Measurements from ENCODE around the gene PRKCA. TPM values are rescaled to one million over a fixed set of nuclear protein-coding genes. Genes with fewer than 3 reads are reported as not detected.
A peak's percentile ranks its signal among the peaks of the same experiment; 100 is the strongest.
"Not testable (repeated sequence)": the region's sequence is repeated elsewhere in the genome, so short reads cannot be mapped to it uniquely, and the experiment has no call there.

The PRKCA gene
- total RNA-seq, 4 donors from 2014 or later, result 55.8 to 90.7 (median 66.7) TPM

DNA sequence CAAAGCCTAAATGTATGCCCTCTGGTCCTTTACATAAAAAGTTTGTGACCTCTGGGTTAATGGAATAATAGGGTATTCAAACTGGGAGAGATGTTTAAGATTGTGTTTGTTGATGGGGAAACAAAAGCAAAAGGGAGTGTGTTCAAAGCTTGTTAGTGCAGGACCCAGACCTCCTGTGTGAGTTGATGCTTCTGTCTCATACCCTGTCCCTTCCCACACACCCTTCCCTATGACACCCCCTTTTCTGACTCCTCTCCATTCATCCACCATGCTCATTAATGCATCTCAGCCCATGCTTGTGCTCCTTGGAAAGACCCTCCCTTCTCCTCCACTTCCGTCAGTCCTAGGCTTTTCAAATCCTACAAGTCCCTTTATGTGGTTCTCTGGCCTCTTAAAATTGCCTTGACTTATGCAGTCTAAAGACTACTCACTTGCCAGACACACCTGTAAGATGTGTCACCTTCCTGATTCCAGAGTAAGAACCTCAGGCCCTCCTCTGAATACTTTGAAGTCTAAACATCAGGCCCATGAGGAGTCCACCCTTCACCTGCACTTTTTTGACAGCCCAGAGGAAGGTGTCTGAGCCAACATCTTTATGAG is 404.5 kb downstream of the PRKCA start:
- WGBS, 2 donors, result 61 to 79% methylated on average over 1 of the region's 1 CpG
- Histone ChIP-seq H3K27me3 (no peaks in the 10 kb centered on the region), H3K9me3 (no peaks in the 10 kb centered on the region), H3K27ac (peak overlapping the region in 2 of 4 donors; percentile 32 to 68), H3K4me1 (peaks cover 0 to 21% (median 4%) of the 10 kb centered on the region in 4 donors), H3K36me3 (peaks cover 0 to 3% (median 0%) of the 10 kb centered on the region in 3 donors), H3K4me3 (no peak overlapping the region)
- TF ChIP-seq POLR2A (IDR thresholded peaks at IDR 0.05) (no peak), EP300 (IDR thresholded peaks at IDR 0.05) (no peak)
- no peak for DNase-seq (ENCODE audit: low spot score in 2 of 2)

DNA sequence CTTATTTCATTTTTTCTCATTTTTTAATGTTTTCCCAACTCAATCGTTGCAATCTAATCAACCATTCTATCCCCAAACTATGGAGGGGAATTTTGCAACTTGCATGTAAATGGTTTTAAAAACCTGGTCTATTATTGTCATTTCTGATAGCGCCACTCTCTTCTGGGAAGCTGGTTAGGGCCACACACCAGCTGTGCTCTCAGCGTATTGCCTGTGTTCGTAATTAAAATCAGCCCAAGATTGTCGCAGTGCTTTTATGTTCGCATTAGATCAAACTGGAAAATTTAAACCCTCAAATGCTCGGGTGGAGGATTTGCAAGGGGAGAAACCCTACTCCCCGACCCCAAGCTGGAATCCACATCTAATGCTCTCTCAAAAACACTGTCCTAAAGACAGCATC is 409.0 kb downstream of the PRKCA start:
- peaks cover 0 to 3% (median 0%) of the 10 kb centered on the region in 3 donors for H3K36me3 ChIP-seq
- peak overlapping the region in 2 of 4 donors; percentile 77 to 78 for H3K27ac ChIP-seq
- no peaks in the 10 kb centered on the region for H3K9me3 ChIP-seq
- H3K27me3 ChIP-seq, result no peaks in the 10 kb centered on the region
- WGBS, 2 donors, result 67 to 71% methylated on average over 8 of the region's 8 CpGs
- TF ChIP-seq POLR2A (IDR thresholded peaks at IDR 0.05) (no peak), EP300 (IDR thresholded peaks at IDR 0.05) (no peak)
- TF ChIP-seq, protein P1, sequence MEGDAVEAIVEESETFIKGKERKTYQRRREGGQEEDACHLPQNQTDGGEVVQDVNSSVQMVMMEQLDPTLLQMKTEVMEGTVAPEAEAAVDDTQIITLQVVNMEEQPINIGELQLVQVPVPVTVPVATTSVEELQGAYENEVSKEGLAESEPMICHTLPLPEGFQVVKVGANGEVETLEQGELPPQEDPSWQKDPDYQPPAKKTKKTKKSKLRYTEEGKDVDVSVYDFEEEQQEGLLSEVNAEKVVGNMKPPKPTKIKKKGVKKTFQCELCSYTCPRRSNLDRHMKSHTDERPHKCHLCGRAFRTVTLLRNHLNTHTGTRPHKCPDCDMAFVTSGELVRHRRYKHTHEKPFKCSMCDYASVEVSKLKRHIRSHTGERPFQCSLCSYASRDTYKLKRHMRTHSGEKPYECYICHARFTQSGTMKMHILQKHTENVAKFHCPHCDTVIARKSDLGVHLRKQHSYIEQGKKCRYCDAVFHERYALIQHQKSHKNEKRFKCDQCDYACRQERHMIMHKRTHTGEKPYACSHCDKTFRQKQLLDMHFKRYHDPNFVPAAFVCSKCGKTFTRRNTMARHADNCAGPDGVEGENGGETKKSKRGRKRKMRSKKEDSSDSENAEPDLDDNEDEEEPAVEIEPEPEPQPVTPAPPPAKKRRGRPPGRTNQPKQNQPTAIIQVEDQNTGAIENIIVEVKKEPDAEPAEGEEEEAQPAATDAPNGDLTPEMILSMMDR (IDR thresholded peaks at IDR 0.05), result no peak
- DNase-seq (ENCODE audit: low spot score in 2 of 2), result no peak
- peaks cover 0 to 43% (median 5%) of the 10 kb centered on the region in 4 donors for H3K4me1 ChIP-seq
- H3K4me3 ChIP-seq, result no peak overlapping the region

DNA sequence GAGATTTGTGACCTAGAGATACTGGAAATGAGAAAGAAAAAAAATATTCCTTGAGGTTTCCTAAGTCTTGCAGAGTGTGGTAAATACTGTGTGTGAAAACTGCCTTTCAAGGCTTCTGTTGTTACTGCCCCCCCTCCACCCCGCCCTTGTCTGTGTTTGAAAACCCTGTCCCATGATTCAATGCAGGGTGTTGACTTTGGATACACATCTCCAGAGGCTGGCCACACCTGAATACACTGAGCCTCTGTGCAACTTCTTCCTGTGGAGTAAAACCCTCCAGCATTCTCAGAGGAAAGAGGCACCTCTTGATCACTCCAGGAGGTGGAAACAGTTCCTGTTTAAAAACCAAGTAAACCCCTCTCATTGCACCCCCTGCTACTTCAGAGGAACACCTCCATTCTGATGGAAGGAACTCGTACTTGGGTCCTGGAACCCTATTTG is 409.5 kb downstream of the PRKCA start:
- WGBS, 2 donors, result 44 to 66% methylated on average over 2 of the region's 2 CpGs
- DNase-seq (ENCODE audit: low spot score in 2 of 2), result peak; percentile 69 to 71
- Histone ChIP-seq H3K9me3 (no peaks in the 10 kb centered on the region), H3K4me1 (peaks cover 0 to 48% (median 6%) of the 10 kb centered on the region in 4 donors), H3K4me3 (no peak overlapping the region), H3K27me3 (no peaks in the 10 kb centered on the region), H3K27ac (peak overlapping the region; percentile 48 to 78 (median 68)), H3K36me3 (peaks cover 0 to 3% (median 0%) of the 10 kb centered on the region in 3 donors)
- TF ChIP-seq POLR2A (IDR thresholded peaks at IDR 0.05) (peak in 1 of 2 donors; percentile 7), EP300 (IDR thresholded peaks at IDR 0.05) (peak in 1 of 2 donors; percentile 61)
- TF ChIP-seq, protein P1 (IDR thresholded peaks at IDR 0.05), result no peak

DNA sequence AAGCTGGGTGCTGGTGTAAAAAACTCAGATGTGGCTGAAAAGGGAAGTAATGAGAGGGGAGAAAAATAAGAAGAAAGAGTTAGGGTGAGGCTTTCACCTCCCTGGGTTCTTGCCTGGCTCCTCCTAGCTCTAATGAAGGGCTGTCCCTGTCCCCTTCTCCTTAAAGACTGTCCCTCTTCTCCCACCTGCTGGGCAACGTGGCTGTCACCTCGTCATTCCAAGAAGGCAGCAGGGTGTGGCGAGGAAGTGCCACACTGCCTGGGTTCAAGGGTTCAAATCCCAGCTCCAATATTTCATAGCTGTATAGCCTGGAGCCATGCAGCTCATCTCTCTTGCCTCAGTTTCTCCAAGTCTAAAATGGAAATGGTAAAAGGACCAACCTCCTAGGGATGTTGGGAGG is 410.0 kb downstream of the PRKCA start:
- TF ChIP-seq, protein P1 (IDR thresholded peaks at IDR 0.05), result no peak
- no peak for TF ChIP-seq POLR2A (IDR thresholded peaks at IDR 0.05)
- TF ChIP-seq EP300 (IDR thresholded peaks at IDR 0.05), result no peak

DNA sequence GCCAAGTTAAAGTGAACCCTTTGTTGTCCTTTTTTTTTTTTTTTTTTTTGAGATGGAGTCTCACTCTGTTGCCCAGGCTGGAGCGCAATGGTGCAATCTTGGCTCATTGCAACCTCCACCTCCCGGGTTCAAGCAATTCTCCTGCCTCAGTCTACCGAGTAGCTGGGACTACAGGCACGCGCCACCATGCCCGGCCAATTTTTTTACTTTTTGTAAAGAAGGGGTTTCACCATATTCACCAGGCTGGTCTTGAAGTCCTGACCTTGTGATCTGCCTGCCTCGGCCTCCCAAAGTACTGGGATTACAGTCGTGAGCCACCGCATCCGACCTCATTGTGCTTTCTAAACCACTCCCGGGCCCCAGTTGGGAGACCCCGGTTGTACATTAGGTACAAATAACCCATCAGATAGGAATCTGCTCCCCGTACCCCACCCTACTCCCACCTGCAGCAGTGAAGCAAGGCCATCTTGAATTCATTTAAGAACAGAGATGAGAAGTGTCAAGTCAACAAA is 410.7 kb downstream of the PRKCA start:
- H3K36me3 ChIP-seq; H3K27me3 ChIP-seq; H3K9me3 ChIP-seq; DNase-seq (ENCODE audit: low spot score in 2 of 2); H3K4me3 ChIP-seq: not testable (repeated sequence)
- peaks cover 0 to 49% (median 8%) of the 10 kb centered on the region in 4 donors for H3K4me1 ChIP-seq
- WGBS, 2 donors, result 88 to 90% methylated on average over 13 of the region's 13 CpGs
- peak overlapping the region in 3 of 4 donors; percentile 34 to 78 (median 77) for H3K27ac ChIP-seq

More for the DNA sequence above, 410.0 kb downstream of the PRKCA start:
- peaks cover 0 to 49% (median 8%) of the 10 kb centered on the region in 4 donors for H3K4me1 ChIP-seq
- peak overlapping the region; percentile 48 to 78 (median 68) for H3K27ac ChIP-seq
- no peak overlapping the region for H3K4me3 ChIP-seq
- no peaks in the 10 kb centered on the region for H3K27me3 ChIP-seq
- DNase-seq (ENCODE audit: low spot score in 2 of 2), result no peak
- WGBS, 2 donors, result 72 to 78% methylated on average over 3 of the region's 3 CpGs
- H3K36me3 ChIP-seq, result peaks cover 0 to 3% (median 0%) of the 10 kb centered on the region in 3 donors
- H3K9me3 ChIP-seq, result no peaks in the 10 kb centered on the region

DNA sequence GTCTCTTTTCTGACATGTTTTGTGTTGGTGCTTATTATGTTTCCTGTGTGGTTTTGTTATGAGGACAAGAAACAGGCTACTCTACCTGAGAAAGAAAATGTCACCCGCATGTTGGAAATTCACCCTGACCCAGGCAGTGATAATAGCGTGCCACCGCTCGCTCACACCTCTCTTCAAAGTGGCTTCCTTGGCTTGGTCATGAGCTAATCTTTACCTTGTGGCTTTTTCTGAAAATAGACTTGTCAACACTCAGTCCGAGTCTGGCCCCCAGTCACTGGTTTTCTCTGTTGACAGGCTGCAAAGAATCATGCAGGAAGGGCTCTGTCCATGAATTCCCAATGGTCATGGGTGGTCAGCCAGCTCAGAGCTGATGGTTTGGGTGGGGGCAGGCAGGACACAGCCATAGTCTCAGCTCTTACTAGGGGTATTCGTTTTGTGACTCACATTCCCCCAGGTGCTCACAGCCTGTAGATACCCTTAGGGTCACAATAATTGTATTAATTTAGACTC is 411.2 kb downstream of the PRKCA start:
- H3K4me3 ChIP-seq, result no peak overlapping the region
- H3K36me3 ChIP-seq, result peaks cover 0 to 8% (median 0%) of the 10 kb centered on the region in 3 donors
- H3K4me1 ChIP-seq, result peaks cover 0 to 49% (median 8%) of the 10 kb centered on the region in 4 donors
- no peak for DNase-seq (ENCODE audit: low spot score in 2 of 2)
- no peaks in the 10 kb centered on the region for H3K27me3 ChIP-seq
- H3K9me3 ChIP-seq, result no peaks in the 10 kb centered on the region
- H3K27ac ChIP-seq, result peak overlapping the region in 3 of 4 donors; percentile 34 to 78 (median 77)
- no peak for TF ChIP-seq POLR2A (IDR thresholded peaks at IDR 0.05)
- no peak for TF ChIP-seq EP300 (IDR thresholded peaks at IDR 0.05)
- TF ChIP-seq, protein P1 (IDR thresholded peaks at IDR 0.05), result no peak
- 81 to 83% methylated on average over 6 of the region's 6 CpGs for WGBS, 2 donors
